HCT116 (cell line): Measurements from ENCODE around the gene DAPP1.

Experiments used
- CEBPB ChIP-seq: IDR thresholded peaks from 2 replicates; pipeline ENCODE4 v1.6.1; 2012; ENCODE audit warnings: low read depth
- CTCF ChIP-seq, 3 experiments: fragments of 200-600 bp in 1 of 3; sonication (generic) in 1 of 3; IDR thresholded peaks in 2 of 3; conservative IDR thresholded peaks in 1 of 3; 2 replicates each; pipeline ENCODE4 v1.5.1; 2012 to 2017; ENCODE audit warnings: low read depth in 2 of 3, low read length in 2 of 3, antibody characterized with exemption in 1 of 3, borderline replicate concordance in 1 of 3, control low read depth in 1 of 3, mild to moderate bottlenecking in 1 of 3, mixed read lengths in 1 of 3, mixed run types in 1 of 3, moderate library complexity in 1 of 3; ENCODE audit not compliant: insufficient read depth in 1 of 3
- EGR1 ChIP-seq: IDR thresholded peaks from 2 replicates; pipeline ENCODE4 v1.6.1; 2012; ENCODE audit warnings: low read depth
- EZH2 ChIP-seq: fragments of 200-600 bp; sonication (generic); IDR thresholded peaks from 2 replicates; pipeline ENCODE4 v1.6.1; 2017; ENCODE audit warnings: antibody characterized with exemption, mixed run types
- EZH2phosphoT487 ChIP-seq: fragments of 200-600 bp; IDR thresholded peaks from 2 replicates; pipeline ENCODE4 v1.6.1; 2018; ENCODE audit warnings: antibody characterized with exemption, borderline replicate concordance
- JUND ChIP-seq: IDR thresholded peaks from 2 replicates; pipeline ENCODE4 v1.6.1; 2012
- MAX ChIP-seq: IDR thresholded peaks from 2 replicates; pipeline ENCODE4 v1.6.1; 2012
- POLR2A ChIP-seq: IDR thresholded peaks from 2 replicates; pipeline ENCODE4 v1.7.0; 2011; ENCODE audit warnings: borderline replicate concordance; ENCODE audit not compliant: insufficient read depth, insufficient read length; ENCODE audit errors: extremely low read depth
- POLR2AphosphoS5 ChIP-seq: IDR thresholded peaks from 2 replicates; pipeline ENCODE4 v1.6.1; 2011; ENCODE audit warnings: mild to moderate bottlenecking, low read depth, low read length, moderate library complexity
- RAD21 ChIP-seq: IDR thresholded peaks from 2 replicates; pipeline ENCODE4 v1.6.1; 2012; ENCODE audit warnings: low read depth, mild to moderate bottlenecking
- SIN3A ChIP-seq: IDR thresholded peaks from 2 replicates; pipeline ENCODE4 v1.6.1; 2012; ENCODE audit warnings: low read depth
- SRF ChIP-seq: IDR thresholded peaks from 2 replicates; pipeline ENCODE4 v1.6.1; 2012; ENCODE audit warnings: low read depth
- TCF7L2 ChIP-seq: IDR thresholded peaks from 2 replicates; pipeline ENCODE4 v1.7.0; 2011; ENCODE audit warnings: borderline replicate concordance, inconsistent platforms; ENCODE audit not compliant: insufficient read depth, insufficient read length; ENCODE audit errors: extremely low read depth
- YY1 ChIP-seq: IDR thresholded peaks from 2 replicates; pipeline ENCODE4 v1.6.1; 2011; ENCODE audit warnings: low read length, low read depth, moderate library complexity, mild to moderate bottlenecking; ENCODE audit not compliant: insufficient replicate concordance; ENCODE audit errors: extremely low read depth

GRCh38 chr4:99832321-99832720, 15.7 kb downstream of the DAPP1 start:
- TF ChIP-seq RAD21 (no peak), POLR2AphosphoS5 (no peak), POLR2A (no peak), CEBPB (no peak), MAX (no peak), CTCF (IDR thresholded peaks at IDR 0.05 in 2 of 3, conservative IDR thresholded peaks at IDR 0.05 in 1 of 3; ENCODE audit: borderline replicate concordance in 1 of 3, insufficient read depth in 1 of 3, low read depth in 2 of 3, low read length in 2 of 3) (no peak), JUND (no peak), SIN3A (no peak), SRF (no peak), EZH2 (no peak), TCF7L2 (no peak), EZH2phosphoT487 (no peak), EGR1 (no peak), YY1 (no peak)
